ENCODE measurements around the gene TRMT2A. TPM values are rescaled to one million over a fixed set of nuclear protein-coding genes. Genes with fewer than 3 reads are reported as not detected.

TRMT2A gene
- total RNA-seq, 1 donor from 2014 or later: 21.3 TPM

DNA sequence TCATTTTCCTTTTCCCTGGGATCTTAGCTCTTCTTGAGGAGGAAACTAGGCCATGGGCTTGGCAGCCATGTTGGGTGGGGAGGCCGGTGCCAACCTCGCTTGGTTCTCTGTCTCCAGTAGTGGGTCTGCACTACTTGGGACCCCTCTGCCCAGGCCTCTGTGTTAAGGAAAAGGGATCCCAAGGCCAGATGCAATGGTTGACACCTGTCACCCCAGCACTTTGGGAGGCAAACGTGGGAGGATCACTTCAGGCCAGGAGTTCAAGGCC, 12.7 kb upstream of the TRMT2A start:
- TF ChIP-seq, protein P1, sequence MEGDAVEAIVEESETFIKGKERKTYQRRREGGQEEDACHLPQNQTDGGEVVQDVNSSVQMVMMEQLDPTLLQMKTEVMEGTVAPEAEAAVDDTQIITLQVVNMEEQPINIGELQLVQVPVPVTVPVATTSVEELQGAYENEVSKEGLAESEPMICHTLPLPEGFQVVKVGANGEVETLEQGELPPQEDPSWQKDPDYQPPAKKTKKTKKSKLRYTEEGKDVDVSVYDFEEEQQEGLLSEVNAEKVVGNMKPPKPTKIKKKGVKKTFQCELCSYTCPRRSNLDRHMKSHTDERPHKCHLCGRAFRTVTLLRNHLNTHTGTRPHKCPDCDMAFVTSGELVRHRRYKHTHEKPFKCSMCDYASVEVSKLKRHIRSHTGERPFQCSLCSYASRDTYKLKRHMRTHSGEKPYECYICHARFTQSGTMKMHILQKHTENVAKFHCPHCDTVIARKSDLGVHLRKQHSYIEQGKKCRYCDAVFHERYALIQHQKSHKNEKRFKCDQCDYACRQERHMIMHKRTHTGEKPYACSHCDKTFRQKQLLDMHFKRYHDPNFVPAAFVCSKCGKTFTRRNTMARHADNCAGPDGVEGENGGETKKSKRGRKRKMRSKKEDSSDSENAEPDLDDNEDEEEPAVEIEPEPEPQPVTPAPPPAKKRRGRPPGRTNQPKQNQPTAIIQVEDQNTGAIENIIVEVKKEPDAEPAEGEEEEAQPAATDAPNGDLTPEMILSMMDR (conservative IDR thresholded peaks at IDR 0.05; ENCODE audit: low read depth, low read length): no peak
- DNase-seq (ENCODE audit: low read depth): no peak
- no peak overlapping the region for H3K4me3 ChIP-seq (ENCODE audit: low read depth, low read length)

DNA sequence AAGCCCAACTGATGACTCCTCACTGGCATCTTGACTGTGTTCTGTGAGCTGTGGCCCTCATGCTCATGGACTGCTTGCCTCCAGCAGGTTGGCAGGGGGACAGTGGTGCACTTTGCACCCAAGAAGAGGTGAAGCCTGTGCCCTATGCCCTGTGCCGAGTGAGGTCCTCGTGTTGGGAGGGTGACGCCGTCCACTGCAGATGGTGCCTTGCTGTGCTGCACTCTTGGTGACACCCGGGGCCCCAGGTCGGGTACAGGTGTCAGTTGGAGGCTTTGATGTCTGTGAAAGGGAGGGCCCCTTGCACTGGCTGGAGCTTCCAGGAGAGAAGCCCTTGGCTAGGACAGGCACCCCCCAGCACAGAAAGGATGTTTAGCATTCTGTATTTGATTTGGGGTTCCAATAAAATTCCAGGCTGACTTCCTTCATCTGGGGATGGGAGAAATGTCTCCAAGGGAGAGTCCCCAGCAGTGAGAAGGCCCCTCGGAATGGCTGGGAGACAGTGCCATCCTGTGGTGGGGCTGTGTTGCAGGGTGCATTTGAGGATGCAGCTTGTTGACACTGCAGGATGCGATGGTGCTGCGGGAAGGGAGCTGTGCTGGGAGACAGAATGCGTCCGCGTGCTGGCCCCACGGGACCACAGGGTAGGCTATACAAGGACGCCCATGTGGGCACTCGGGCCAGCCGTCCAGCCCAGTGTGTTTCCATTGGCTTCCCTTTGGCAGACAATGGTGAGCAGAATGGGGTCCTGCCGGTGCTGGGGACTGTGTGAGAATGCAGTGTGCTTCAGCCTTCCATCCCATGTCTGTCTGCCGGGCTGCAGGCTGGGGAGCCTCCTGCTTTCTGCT, 12.1 kb upstream of the TRMT2A start:
- no peak for DNase-seq (ENCODE audit: low read depth)
- TF ChIP-seq, protein P1 (conservative IDR thresholded peaks at IDR 0.05; ENCODE audit: low read depth, low read length): peak; percentile 57
- H3K4me3 ChIP-seq (ENCODE audit: low read depth, low read length): no peak overlapping the region

DNA sequence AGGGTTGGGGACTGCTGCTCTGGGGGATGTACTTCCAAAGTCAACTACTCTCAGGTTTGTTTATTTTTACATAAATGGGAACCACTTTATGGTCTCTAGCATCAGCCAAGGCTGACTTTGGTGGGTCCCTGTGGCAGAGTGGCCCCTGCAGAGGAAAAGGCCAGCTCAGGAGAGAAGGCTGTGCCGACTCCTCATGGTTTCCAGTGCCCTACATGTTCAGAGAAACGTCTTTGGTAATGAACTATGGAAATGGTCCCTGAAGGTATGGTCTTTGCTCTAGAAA, 11.5 kb upstream of the TRMT2A start:
- no peak for DNase-seq (ENCODE audit: low read depth)
- no peak overlapping the region for H3K4me3 ChIP-seq (ENCODE audit: low read depth, low read length)
- TF ChIP-seq, protein P1 (conservative IDR thresholded peaks at IDR 0.05; ENCODE audit: low read depth, low read length): no peak

DNA sequence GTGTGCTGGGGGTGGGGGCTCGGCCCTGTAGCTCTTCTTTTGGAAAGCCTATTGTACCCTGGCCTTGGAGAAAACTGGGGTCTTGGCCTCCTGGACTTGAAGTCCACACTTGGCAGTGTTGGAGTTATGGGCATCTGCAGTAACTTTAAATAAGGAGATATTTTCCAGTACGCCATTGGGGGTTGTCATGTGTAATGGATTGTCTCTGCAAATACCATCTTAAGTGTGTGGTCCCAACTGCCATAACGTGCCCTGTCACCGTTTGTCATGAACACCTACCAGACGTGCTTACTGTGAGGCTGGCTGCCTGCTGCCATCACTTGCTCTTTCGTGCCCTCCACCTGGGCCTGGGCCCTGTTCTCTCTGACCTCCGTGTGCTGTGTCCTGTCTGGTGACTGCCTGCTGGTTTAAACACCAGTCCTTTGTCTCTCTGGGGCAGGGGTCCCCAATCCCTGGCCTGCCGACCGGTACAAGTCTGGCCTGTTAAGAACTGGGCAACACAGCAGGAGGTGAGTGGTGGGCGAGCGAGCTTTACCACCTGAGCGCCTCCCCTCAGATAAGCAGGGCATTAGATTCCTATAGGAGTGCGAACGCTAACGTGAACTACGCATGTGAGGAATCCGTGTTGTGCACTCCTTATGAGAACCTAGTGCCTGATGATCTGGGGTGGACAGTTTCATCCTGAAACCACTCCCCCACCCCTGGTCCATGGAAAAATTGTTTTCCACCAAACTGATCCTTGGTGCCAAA, 11.0 kb upstream of the TRMT2A start:
- TF ChIP-seq, protein P1 (conservative IDR thresholded peaks at IDR 0.05; ENCODE audit: low read depth, low read length): no peak
- DNase-seq (ENCODE audit: low read depth): no peak
- H3K4me3 ChIP-seq (ENCODE audit: low read depth, low read length): no peak overlapping the region

DNA sequence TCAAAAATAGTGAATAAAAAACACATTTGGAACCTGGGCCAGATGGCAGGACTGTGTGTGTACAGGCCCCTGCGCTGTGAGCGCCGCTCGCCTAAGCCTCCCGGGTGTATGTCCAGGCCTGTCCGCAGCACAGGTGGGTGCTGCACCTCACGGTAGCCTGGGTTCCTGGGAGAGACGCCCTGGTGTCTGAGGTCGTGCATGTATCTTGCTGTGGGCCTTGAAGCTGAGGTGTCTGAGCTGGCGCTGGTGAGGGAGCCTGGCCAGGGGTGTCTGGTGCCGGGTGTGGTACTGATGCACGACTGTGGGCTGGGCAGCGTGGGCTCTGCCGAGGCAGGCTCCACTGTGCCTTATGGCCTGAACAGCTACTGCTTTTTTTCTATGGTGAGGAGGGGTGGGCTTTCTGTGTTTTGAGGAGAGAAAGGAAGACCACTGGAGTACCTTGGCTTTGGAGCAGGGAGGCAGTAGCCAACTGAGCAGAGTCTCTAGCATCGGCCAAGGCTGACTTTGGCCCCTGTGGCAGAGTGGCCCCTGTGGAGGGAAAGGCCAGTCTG, 10.4 kb upstream of the TRMT2A start:
- no peak for DNase-seq (ENCODE audit: low read depth)
- H3K4me3 ChIP-seq (ENCODE audit: low read depth, low read length): no peak overlapping the region
- TF ChIP-seq, protein P1 (conservative IDR thresholded peaks at IDR 0.05; ENCODE audit: low read depth, low read length): no peak

DNA sequence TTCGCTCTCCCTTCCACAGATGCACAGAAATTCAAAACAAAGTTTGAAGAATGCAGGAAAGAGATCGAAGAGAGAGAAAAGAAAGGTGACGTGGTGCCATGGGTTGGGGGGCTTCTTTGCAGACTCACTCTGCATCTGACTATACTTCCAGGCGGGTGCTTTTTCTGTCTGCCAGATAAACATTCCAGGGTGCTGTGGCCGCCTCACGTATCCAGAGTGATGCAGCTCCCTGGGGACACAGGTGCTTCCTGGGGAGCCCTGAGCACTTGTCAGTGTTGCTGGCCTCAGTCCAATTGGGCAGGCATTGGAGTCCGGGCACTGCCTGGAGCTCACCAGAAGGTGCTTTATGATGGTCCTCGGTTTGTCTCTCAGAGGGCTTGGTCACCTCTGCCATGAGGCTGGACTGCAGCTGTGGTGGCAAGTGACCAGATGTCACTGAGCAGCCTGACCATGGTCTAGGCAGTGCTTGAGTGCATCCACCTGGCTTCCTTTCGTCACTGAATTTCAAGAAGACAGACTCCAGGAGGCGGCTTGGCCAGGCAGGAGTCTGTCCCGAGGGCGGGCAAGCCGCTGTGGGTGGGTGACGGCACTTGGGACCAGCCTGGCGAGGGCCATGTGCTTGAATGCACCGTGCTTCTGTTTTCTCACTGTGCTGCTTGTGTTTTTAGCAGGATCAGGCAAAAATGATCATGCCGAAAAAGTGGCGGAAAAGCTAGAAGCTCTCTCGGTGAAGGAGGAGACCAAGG, 9.4 kb upstream of the TRMT2A start:
- DNase-seq (ENCODE audit: low read depth): no peak
- H3K4me3 ChIP-seq (ENCODE audit: low read depth, low read length): no peak overlapping the region
- TF ChIP-seq, protein P1 (conservative IDR thresholded peaks at IDR 0.05; ENCODE audit: low read depth, low read length): no peak

Measured in epithelial cell of proximal tubule (primary cell).